GM06990 (cell line): ENCODE results near the gene SBF1.
A peak's percentile ranks its signal among the peaks of the same experiment; 100 is the strongest.

Experiments
- DNase-seq: peaks from one replicate; pipeline ENCODE4 v3.0.0-alpha.2; 2011; ENCODE audit not compliant: insufficient read length; ENCODE audit errors: extremely low read depth
- H3K27me3 ChIP-seq: replicated peaks from 2 replicates; pipeline ENCODE4 v1.6.0; 2011; ENCODE audit warnings: low read length; ENCODE audit not compliant: control insufficient read depth, insufficient read depth
- H3K36me3 ChIP-seq: 2 replicates; pipeline ENCODE4 v1.5.1; 2011; ENCODE audit warnings: low read length; ENCODE audit not compliant: control insufficient read depth, insufficient read depth
- H3K4me3 ChIP-seq: replicated peaks from 2 replicates; pipeline ENCODE4 v1.5.1; 2011; ENCODE audit warnings: low read depth, mild to moderate bottlenecking, control low read depth, low read length
- CTCF ChIP-seq: IDR thresholded peaks from 2 replicates; pipeline ENCODE4 v1.5.1; 2011; ENCODE audit warnings: low read length, control low read depth, mild to moderate bottlenecking, inconsistent platforms; ENCODE audit not compliant: insufficient read depth, poor library complexity, severe bottlenecking

The SBF1 gene

GRCh38 chr22:50503475-50504145 is 28.8 kb upstream of the SBF1 start:
- Histone ChIP-seq H3K27me3 (no peaks in the 10 kb centered on the region), H3K36me3 (peaks cover 20% of the 10 kb centered on the region), H3K4me3 (no peak overlapping the region)
- TF ChIP-seq CTCF, result peak; percentile 17
- no peak for DNase-seq

GRCh38 chr22:50502628-50503474 is 28.0 kb upstream of the SBF1 start:
- no peak for DNase-seq
- Histone ChIP-seq H3K36me3 (peaks cover 20% of the 10 kb centered on the region), H3K4me3 (no peak overlapping the region), H3K27me3 (no peaks in the 10 kb centered on the region)
- no peak for TF ChIP-seq CTCF

GRCh38 chr22:50502096-50502495 is 27.3 kb upstream of the SBF1 start:
- Histone ChIP-seq H3K27me3 (no peaks in the 10 kb centered on the region), H3K4me3 (no peak overlapping the region), H3K36me3 (peaks cover 20% of the 10 kb centered on the region)
- TF ChIP-seq CTCF, result no peak
- no peak for DNase-seq

GRCh38 chr22:50500452-50500851 is 25.6 kb upstream of the SBF1 start:
- Histone ChIP-seq H3K27me3 (no peaks in the 10 kb centered on the region), H3K4me3 (no peak overlapping the region), H3K36me3 (peaks cover 18% of the 10 kb centered on the region)
- DNase-seq, result no peak
- TF ChIP-seq CTCF, result no peak

GRCh38 chr22:50498322-50498890 is 23.6 kb upstream of the SBF1 start:
- Histone ChIP-seq H3K36me3 (peaks cover 7% of the 10 kb centered on the region), H3K4me3 (no peak overlapping the region), H3K27me3 (no peaks in the 10 kb centered on the region)
- DNase-seq, result no peak
- TF ChIP-seq CTCF, result peak; percentile 72
